H9 (cell line): Measurements from ENCODE around the gene MAPKAP1. TPM values are rescaled to one million over a fixed set of nuclear protein-coding genes. Genes with fewer than 3 reads are reported as not detected.
A peak's percentile ranks its signal among the peaks of the same experiment; 100 is the strongest.

Source experiments
- DNase-seq: peaks from one replicate; pipeline ENCODE4 v3.0.0-alpha.2; 2017
- H2AFZ ChIP-seq: one replicate; pipeline ENCODE4 v1.6.1; 2013; ENCODE audit warnings: mild to moderate bottlenecking, low read length, control low read depth, moderate library complexity
- H2AK5ac ChIP-seq: 2 replicates; pipeline ENCODE4 v1.6.1; 2013; ENCODE audit warnings: low read length, control low read depth, mixed read lengths; ENCODE audit not compliant: insufficient read length
- H2BK120ac ChIP-seq: one replicate; pipeline ENCODE4 v1.6.1; 2013; ENCODE audit warnings: low read depth, mild to moderate bottlenecking, low read length, control low read depth, inconsistent platforms; ENCODE audit not compliant: poor library complexity, severe bottlenecking
- H2BK12ac ChIP-seq: 2 replicates; pipeline ENCODE4 v1.6.1; 2013; ENCODE audit warnings: low read length, control low read depth, mixed read lengths, low read depth; ENCODE audit not compliant: insufficient read length
- H2BK15ac ChIP-seq: 2 replicates; pipeline ENCODE4 v1.6.1; 2013; ENCODE audit warnings: low read depth, low read length, control low read depth
- H2BK20ac ChIP-seq: one replicate; pipeline ENCODE4 v1.6.1; 2013; ENCODE audit warnings: low read depth, mild to moderate bottlenecking, low read length, control low read depth, inconsistent platforms; ENCODE audit not compliant: poor library complexity, severe bottlenecking
- H2BK5ac ChIP-seq: 2 replicates; pipeline ENCODE4 v1.6.1; 2013; ENCODE audit warnings: low read length, control low read depth, mixed read lengths; ENCODE audit not compliant: insufficient read length
- H3K14ac ChIP-seq: 2 replicates; pipeline ENCODE4 v1.6.1; 2013; ENCODE audit warnings: low read length, control low read depth; ENCODE audit not compliant: insufficient read depth
- H3K18ac ChIP-seq: 2 replicates; pipeline ENCODE4 v1.6.1; 2013; ENCODE audit warnings: low read depth, mild to moderate bottlenecking, mixed read lengths, low read length, control low read depth; ENCODE audit not compliant: insufficient read length
- H3K23ac ChIP-seq: 2 replicates; pipeline ENCODE4 v1.6.1; 2013; ENCODE audit warnings: low read length, control low read depth, mixed read lengths, low read depth; ENCODE audit not compliant: insufficient read length
- H3K23me2 ChIP-seq: 2 replicates; pipeline ENCODE4 v1.6.1; 2013; ENCODE audit warnings: low read depth, mild to moderate bottlenecking, mixed read lengths, low read length, control low read depth; ENCODE audit not compliant: insufficient read length, poor library complexity, severe bottlenecking
- H3K27ac ChIP-seq: 2 replicates; pipeline ENCODE4 v1.5.1; 2013; ENCODE audit warnings: low read length, control low read depth, mixed read lengths, low read depth; ENCODE audit not compliant: insufficient read length
- H3K27me3 ChIP-seq: 2 replicates; pipeline ENCODE4 v1.6.1; 2013; ENCODE audit warnings: low read length, control low read depth, inconsistent platforms; ENCODE audit not compliant: insufficient read depth
- H3K4ac ChIP-seq: 2 replicates; pipeline ENCODE4 v1.6.1; 2013; ENCODE audit warnings: low read depth, mild to moderate bottlenecking, control low read depth, inconsistent platforms, low read length, moderate library complexity
- H3K4me1 ChIP-seq: 2 replicates; pipeline ENCODE4 v1.6.1; 2013; ENCODE audit warnings: low read length, control low read depth, inconsistent platforms; ENCODE audit not compliant: insufficient read depth
- H3K4me2 ChIP-seq: 2 replicates; pipeline ENCODE4 v1.6.1; 2013; ENCODE audit warnings: low read length, control low read depth, mixed read lengths; ENCODE audit not compliant: insufficient read length, insufficient read depth
- H3K56ac ChIP-seq: 2 replicates; pipeline ENCODE4 v1.6.1; 2013; ENCODE audit warnings: low read depth, mild to moderate bottlenecking, mixed read lengths, low read length, control low read depth; ENCODE audit not compliant: insufficient read length
- H3K79me1 ChIP-seq: 2 replicates; pipeline ENCODE4 v1.6.1; 2013; ENCODE audit warnings: low read depth, mild to moderate bottlenecking, moderate library complexity, low read length, control low read depth, inconsistent platforms; ENCODE audit not compliant: insufficient read depth, poor library complexity, severe bottlenecking
- H3K79me2 ChIP-seq: 2 replicates; pipeline ENCODE4 v1.6.1; 2013; ENCODE audit warnings: low read length, control low read depth, inconsistent platforms; ENCODE audit not compliant: insufficient read depth
- H3K9ac ChIP-seq: 2 replicates; pipeline ENCODE4 v1.6.1; 2013; ENCODE audit warnings: low read length, control low read depth, mixed read lengths; ENCODE audit not compliant: insufficient read length; ENCODE audit errors: extremely low read depth
- H3K9me3 ChIP-seq: one replicate; pipeline ENCODE4 v1.6.1; 2013; ENCODE audit warnings: low read depth, low read length, inconsistent platforms; ENCODE audit not compliant: control insufficient read depth
- H3T11ph ChIP-seq: one replicate; pipeline ENCODE4 v1.6.1; 2013; ENCODE audit warnings: mild to moderate bottlenecking, low read length, control low read depth, inconsistent platforms
- H4K20me1 ChIP-seq: one replicate; pipeline ENCODE4 v1.6.1; 2013; ENCODE audit not compliant: control insufficient read depth, insufficient read length, insufficient read depth
- H4K5ac ChIP-seq: 2 replicates; pipeline ENCODE4 v1.6.1; 2013; ENCODE audit warnings: low read depth, mild to moderate bottlenecking, mixed read lengths, low read length, control low read depth; ENCODE audit not compliant: insufficient read length
- H4K8ac ChIP-seq: replicated peaks from 2 replicates; pipeline ENCODE4 v1.6.1; 2013; ENCODE audit warnings: low read length, control low read depth, mixed read lengths, low read depth; ENCODE audit not compliant: insufficient read length
- H4K91ac ChIP-seq: 2 replicates; pipeline ENCODE4 v1.6.1; 2013; ENCODE audit warnings: low read depth, mild to moderate bottlenecking, moderate library complexity, mixed read lengths, low read length, control low read depth; ENCODE audit not compliant: insufficient read length
- H3K27ac Mint-ChIP-seq, 3 experiments: 2 replicates in 2 of 3; 3 replicates in 1 of 3; pipeline ENCODE4 v1.8.0; 2020 to 2021; ENCODE audit warnings: mixed read lengths in 3 of 3, mild to moderate bottlenecking in 1 of 3, moderate library complexity in 1 of 3
- H3K27me3 Mint-ChIP-seq: 2 replicates; pipeline ENCODE4 v1.8.0; 2021; ENCODE audit warnings: low read depth, mild to moderate bottlenecking, moderate library complexity, mixed read lengths
- H3K36me3 Mint-ChIP-seq, 3 experiments: 2 replicates in 2 of 3; 3 replicates in 1 of 3; pipeline ENCODE4 v1.8.0; 2020 to 2021; ENCODE audit warnings: low read depth in 3 of 3, mixed read lengths in 3 of 3; ENCODE audit not compliant: insufficient read depth in 1 of 3
- H3K4me1 Mint-ChIP-seq, 2 experiments: 2 replicates each; pipeline ENCODE4 v1.8.0; 2020; ENCODE audit warnings: mixed read lengths in 2 of 2
- H3K4me3 Mint-ChIP-seq, 2 experiments: 2 replicates in 1 of 2; 3 replicates in 1 of 2; pipeline ENCODE4 v1.8.0; 2020 to 2021; ENCODE audit warnings: mild to moderate bottlenecking in 2 of 2, mixed read lengths in 2 of 2, moderate library complexity in 1 of 2
- H3K9me3 Mint-ChIP-seq, 2 experiments: 2 replicates in 1 of 2; 3 replicates in 1 of 2; pipeline ENCODE4 v1.8.0; 2020; ENCODE audit warnings: mild to moderate bottlenecking in 2 of 2, mixed read lengths in 2 of 2, moderate library complexity in 1 of 2
- WGBS: extraction: QIAGEN DNeasy Blood & Tissue Kit; methylation state at CpG from one replicate; pipeline ENCODE4 v1.1.7; 2013; ENCODE audit warnings: missing lambda C conversion rate, low lambda C conversion rate, mixed read lengths; ENCODE audit not compliant: insufficient read length; ENCODE audit errors: extremely low coverage; 5-methylcytosine and 5-hydroxymethylcytosine counted together
- total RNA-seq: library from RNA; stranded (reverse); gene quantifications from 2 replicates; pipeline ENCODE4 v1.2.1, GENCODE V29; 2021
- TF ChIP-seq, protein P1 (sequence below): fragments of 200-600 bp; sonication (generic); conservative IDR thresholded peaks from 3 replicates; pipeline ENCODE4 v1.8.0; 2021; ENCODE audit warnings: antibody characterized with exemption, mild to moderate bottlenecking

MAPKAP1 gene
- total RNA-seq, 1 experiment from 2014 or later: 97.0 TPM

DNA sequence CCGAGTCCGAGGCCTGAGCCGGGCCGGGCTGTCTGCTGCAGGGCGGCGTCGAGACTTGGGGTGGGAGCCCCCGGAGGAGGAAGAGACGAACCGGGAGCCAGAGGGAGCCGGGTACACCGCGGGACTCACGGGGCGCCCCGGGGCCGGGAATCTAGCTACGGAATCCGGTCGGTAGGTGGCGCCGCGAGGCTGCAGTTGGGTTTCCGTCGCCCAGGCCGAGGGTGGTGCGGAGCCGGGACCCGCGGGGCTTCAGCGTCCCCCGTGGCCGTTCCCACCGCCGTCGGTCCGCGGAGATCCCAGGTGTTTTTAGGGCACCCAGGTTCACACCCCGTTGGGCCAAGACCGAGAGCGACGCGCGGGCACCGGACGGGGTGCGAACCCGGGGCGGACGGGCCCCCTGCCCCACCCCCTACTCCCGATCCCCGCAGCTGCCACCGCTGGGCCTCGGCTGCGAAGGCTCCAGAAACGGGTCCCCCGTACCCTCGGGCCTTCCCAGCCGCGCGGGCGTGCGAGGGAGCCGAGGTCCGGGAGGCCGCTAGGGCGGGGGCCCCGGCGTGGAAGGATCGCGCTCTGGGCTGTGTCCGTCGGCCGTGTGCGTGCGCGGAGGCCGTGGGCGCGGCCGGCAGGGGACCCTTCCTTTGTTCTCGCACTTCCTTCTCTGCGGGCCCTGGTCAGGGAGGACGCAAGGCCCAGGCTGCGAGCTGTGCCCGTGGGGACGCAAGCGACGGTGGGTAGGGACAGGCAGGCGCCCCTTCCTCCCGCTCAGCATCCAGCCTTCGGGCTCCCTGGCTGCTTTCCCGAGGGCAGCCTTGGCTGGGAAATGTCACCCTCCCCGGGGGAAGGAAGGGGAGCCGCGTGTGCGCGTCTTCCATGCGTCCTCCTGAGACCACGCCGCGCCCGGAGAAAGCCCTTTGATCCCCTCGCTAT is 298.8 kb downstream of the MAPKAP1 start:
- Mint-ChIP-seq H3K27ac (no peak overlapping the region), H3K4me1 (peaks cover 7 to 18% of the 10 kb centered on the region in 2 experiments), H3K27me3 (peaks cover 44% of the 10 kb centered on the region), H3K9me3 (no peaks in the 10 kb centered on the region; a peak in 1 of 5 replicates), H3K36me3 (no peaks in the 10 kb centered on the region; a peak in 1 of 7 replicates), H3K4me3 (peak overlapping the region; percentile 56 to 78)
- peak overlapping the region; percentile 74 for H3K18ac ChIP-seq
- peaks cover 6% of the 10 kb centered on the region for H3K23me2 ChIP-seq
- no peak overlapping the region for H2AFZ ChIP-seq
- TF ChIP-seq, protein P1, sequence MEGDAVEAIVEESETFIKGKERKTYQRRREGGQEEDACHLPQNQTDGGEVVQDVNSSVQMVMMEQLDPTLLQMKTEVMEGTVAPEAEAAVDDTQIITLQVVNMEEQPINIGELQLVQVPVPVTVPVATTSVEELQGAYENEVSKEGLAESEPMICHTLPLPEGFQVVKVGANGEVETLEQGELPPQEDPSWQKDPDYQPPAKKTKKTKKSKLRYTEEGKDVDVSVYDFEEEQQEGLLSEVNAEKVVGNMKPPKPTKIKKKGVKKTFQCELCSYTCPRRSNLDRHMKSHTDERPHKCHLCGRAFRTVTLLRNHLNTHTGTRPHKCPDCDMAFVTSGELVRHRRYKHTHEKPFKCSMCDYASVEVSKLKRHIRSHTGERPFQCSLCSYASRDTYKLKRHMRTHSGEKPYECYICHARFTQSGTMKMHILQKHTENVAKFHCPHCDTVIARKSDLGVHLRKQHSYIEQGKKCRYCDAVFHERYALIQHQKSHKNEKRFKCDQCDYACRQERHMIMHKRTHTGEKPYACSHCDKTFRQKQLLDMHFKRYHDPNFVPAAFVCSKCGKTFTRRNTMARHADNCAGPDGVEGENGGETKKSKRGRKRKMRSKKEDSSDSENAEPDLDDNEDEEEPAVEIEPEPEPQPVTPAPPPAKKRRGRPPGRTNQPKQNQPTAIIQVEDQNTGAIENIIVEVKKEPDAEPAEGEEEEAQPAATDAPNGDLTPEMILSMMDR: peak; percentile 99
- no peak overlapping the region for H4K91ac ChIP-seq
- no peak overlapping the region for H3K56ac ChIP-seq
- no peak overlapping the region for H2BK120ac ChIP-seq
- no peak overlapping the region for H3K27ac ChIP-seq
- H3K9me3 ChIP-seq: no peaks in the 10 kb centered on the region
- no peak overlapping the region for H2BK15ac ChIP-seq
- no peak overlapping the region for H2BK20ac ChIP-seq
- no peak overlapping the region for H2BK12ac ChIP-seq
- H3K4me2 ChIP-seq: peak overlapping the region; percentile 60
- DNase-seq: peak; percentile 76
- H3K4ac ChIP-seq: no peak overlapping the region
- H3K14ac ChIP-seq: peak overlapping the region; percentile 98
- no CpG with 5 or more reads among the region's 104 CpGs for WGBS
- no peak overlapping the region for H4K8ac ChIP-seq
- no peaks in the 10 kb centered on the region for H3K27me3 ChIP-seq
- H4K5ac ChIP-seq: no peak overlapping the region
- H3K79me1 ChIP-seq: no peaks in the 10 kb centered on the region
- H3K4me1 ChIP-seq: no peaks in the 10 kb centered on the region; the same call in 1 of the 2 replicates
- H2AK5ac ChIP-seq: no peak overlapping the region
- no peak overlapping the region for H3T11ph ChIP-seq
- peak overlapping the region; percentile 11 for H3K9ac ChIP-seq
- no peaks in the 10 kb centered on the region for H4K20me1 ChIP-seq
- H3K23ac ChIP-seq: no peak overlapping the region
- no peak overlapping the region for H2BK5ac ChIP-seq
- H3K79me2 ChIP-seq: no peaks in the 10 kb centered on the region
